ES-I3 (cell line): Measurements from ENCODE around the gene CNTNAP2.
A peak's percentile ranks its signal among the peaks of the same experiment; 100 is the strongest.

ENCODE experiments used
- H3K36me3 ChIP-seq: 2 replicates; pipeline ENCODE4 v1.6.1; 2013; ENCODE audit warnings: mild to moderate bottlenecking, low read length, control low read depth, moderate library complexity; ENCODE audit not compliant: insufficient read depth
- H3K4me1 ChIP-seq: 2 replicates; pipeline ENCODE4 v1.6.1; 2013; ENCODE audit warnings: mild to moderate bottlenecking, control low read depth, low read length; ENCODE audit not compliant: insufficient read depth
- H3K9ac ChIP-seq: 2 replicates; pipeline ENCODE4 v1.6.1; 2013; ENCODE audit warnings: low read depth, mild to moderate bottlenecking, low read length, moderate library complexity
- H3K9me3 ChIP-seq: 2 replicates; pipeline ENCODE4 v1.6.1; 2013; ENCODE audit warnings: mild to moderate bottlenecking, low read length, moderate library complexity; ENCODE audit not compliant: control insufficient read depth, insufficient read depth

CNTNAP2 gene

DNA sequence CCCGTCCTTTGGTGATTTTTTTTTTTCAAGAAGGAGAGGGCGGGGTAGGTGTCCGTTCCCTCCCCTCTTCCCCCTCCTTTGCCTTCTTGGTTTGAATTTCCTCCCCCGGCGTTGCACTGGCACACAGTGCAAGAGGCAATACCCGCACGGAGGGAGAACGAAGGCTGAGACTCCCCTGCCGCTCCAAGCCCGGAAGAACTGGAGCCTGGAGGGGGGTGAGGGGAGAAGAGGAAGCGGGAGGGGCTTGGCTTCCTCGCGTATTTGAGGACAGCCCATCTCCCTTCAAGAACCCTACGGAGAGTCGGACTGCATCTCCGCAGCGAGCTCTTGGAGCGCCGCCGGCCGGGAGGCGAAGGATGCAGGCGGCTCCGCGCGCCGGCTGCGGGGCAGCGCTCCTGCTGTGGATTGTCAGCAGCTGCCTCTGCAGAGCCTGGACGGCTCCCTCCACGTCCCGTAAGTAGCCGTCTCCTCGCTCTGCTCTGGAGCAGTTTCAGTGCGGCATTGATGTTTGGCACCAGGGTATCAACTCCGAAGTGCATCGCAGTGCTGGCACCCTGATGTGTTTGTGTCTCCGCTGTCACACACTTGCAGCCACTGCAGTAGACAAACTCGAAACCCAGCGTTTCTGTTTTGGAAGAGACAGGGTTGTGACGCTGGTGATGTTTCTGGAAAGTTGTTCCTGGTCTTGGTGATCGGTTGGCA, at the start of gene CNTNAP2:
Gene CNTNAP2, plus strand, starts transcription at position 281 of the 702 bp plus-strand sequence. Its CDS starts 76 bp downstream, at position 357.
- Histone ChIP-seq H3K36me3 (no peaks in the 10 kb centered on the region), H3K9me3 (no peaks in the 10 kb centered on the region), H3K4me1 (peaks cover 2% of the 10 kb centered on the region; the same call in 1 of the 2 replicates), H3K9ac (peak within 1 kb of the TSS; percentile 71; the same call in 1 of the 2 replicates)

DNA sequence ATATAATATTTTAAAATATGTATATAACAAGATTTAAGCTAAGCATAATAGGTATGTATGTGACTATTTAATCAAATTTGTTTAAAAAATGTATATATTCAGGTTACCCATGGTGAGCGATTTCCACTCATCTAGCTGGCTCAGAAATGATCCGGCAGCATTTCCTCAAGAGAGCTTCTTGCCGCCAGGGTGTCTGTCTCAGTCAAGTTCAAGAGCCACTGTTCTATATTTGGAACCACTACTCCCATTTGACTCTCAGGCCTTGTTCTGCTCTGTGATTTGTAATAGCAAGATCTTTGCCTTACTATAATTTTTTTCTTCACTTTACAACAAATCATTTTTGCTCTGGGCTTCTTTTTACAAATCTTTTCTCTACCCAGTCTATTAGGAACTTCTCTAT, 48.7 kb upstream of the CNTNAP2 start:
- Histone ChIP-seq H3K36me3 (no peaks in the 10 kb centered on the region), H3K4me1 (no peaks in the 10 kb centered on the region), H3K9ac (no peak overlapping the region), H3K9me3 (no peaks in the 10 kb centered on the region; the same call in 1 of the 2 replicates)

- H3K36me3 ChIP-seq = no peaks in the 10 kb centered on the region
- no peak overlapping the region for H3K9ac ChIP-seq
- H3K4me1 ChIP-seq = no peaks in the 10 kb centered on the region
- H3K9me3 ChIP-seq = no peaks in the 10 kb centered on the region
Observed at GRCh38 chr7:146074195-146074765, 42.3 kb upstream of the CNTNAP2 start.

- Histone ChIP-seq H3K4me1 (no peaks in the 10 kb centered on the region), H3K36me3 (no peaks in the 10 kb centered on the region), H3K9me3 (no peaks in the 10 kb centered on the region), H3K9ac (no peak overlapping the region)
Observed at GRCh38 chr7:146076344-146076743, 40.3 kb upstream of the CNTNAP2 start.

- H3K9me3 ChIP-seq = no peaks in the 10 kb centered on the region
- no peaks in the 10 kb centered on the region for H3K36me3 ChIP-seq
- H3K4me1 ChIP-seq = no peaks in the 10 kb centered on the region
- no peak overlapping the region for H3K9ac ChIP-seq
Observed at GRCh38 chr7:146084086-146084485, 32.5 kb upstream of the CNTNAP2 start.

- Histone ChIP-seq H3K9ac (no peak overlapping the region), H3K9me3 (no peaks in the 10 kb centered on the region), H3K36me3 (no peaks in the 10 kb centered on the region), H3K4me1 (no peaks in the 10 kb centered on the region)
Observed at GRCh38 chr7:146090023-146090645, 26.5 kb upstream of the CNTNAP2 start.

GRCh38 chr7:146094356-146094755, 22.2 kb upstream of the CNTNAP2 start:
- Histone ChIP-seq H3K9ac (no peak overlapping the region), H3K9me3 (no peaks in the 10 kb centered on the region), H3K4me1 (no peaks in the 10 kb centered on the region), H3K36me3 (no peaks in the 10 kb centered on the region)

DNA sequence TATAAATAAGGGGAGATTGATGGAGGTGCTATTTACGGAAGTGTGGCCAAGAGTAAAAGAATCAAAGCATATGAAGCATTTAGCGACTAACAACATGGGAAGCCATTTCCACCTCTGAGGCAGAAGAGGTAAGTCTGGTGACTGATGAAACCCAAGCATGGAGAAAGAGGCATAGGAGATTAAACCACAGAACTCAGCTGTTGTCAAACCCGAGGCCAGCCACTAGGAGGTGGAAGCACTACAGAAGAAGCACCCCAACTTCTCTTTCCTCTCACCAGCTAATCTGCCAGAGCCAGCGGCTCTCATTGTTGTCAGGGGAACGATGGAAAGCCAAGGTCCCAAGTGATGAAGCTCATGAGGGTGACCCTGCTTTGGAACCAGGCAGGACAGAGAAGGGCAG, 19.6 kb upstream of the CNTNAP2 start:
- H3K36me3 ChIP-seq = no peaks in the 10 kb centered on the region
- H3K9me3 ChIP-seq = no peaks in the 10 kb centered on the region
- H3K9ac ChIP-seq = no peak overlapping the region
- no peaks in the 10 kb centered on the region for H3K4me1 ChIP-seq

GRCh38 chr7:146106319-146106718, 10.3 kb upstream of the CNTNAP2 start:
- Histone ChIP-seq H3K4me1 (no peaks in the 10 kb centered on the region), H3K9ac (no peak overlapping the region), H3K36me3 (no peaks in the 10 kb centered on the region), H3K9me3 (no peaks in the 10 kb centered on the region)

- Histone ChIP-seq H3K4me1 (peaks cover 2% of the 10 kb centered on the region; the same call in 1 of the 2 replicates), H3K9ac (no peak overlapping the region), H3K36me3 (no peaks in the 10 kb centered on the region), H3K9me3 (no peaks in the 10 kb centered on the region)
Observed at GRCh38 chr7:146112755-146113154, 3.8 kb upstream of the CNTNAP2 start.

GRCh38 chr7:146115548-146115850, 1.1 kb upstream of the CNTNAP2 start:
- Histone ChIP-seq H3K36me3 (no peaks in the 10 kb centered on the region), H3K4me1 (peaks cover 2% of the 10 kb centered on the region; the same call in 1 of the 2 replicates), H3K9me3 (no peaks in the 10 kb centered on the region), H3K9ac (peak overlapping the region; percentile 71; the same call in 1 of the 2 replicates)

- Histone ChIP-seq H3K4me1 (peaks cover 2% of the 10 kb centered on the region; the same call in 1 of the 2 replicates), H3K9me3 (no peaks in the 10 kb centered on the region), H3K9ac (peak overlapping the region; percentile 71; the same call in 1 of the 2 replicates), H3K36me3 (no peaks in the 10 kb centered on the region)
Observed at GRCh38 chr7:146115851-146116520, 615 bp upstream of the CNTNAP2 start.

DNA sequence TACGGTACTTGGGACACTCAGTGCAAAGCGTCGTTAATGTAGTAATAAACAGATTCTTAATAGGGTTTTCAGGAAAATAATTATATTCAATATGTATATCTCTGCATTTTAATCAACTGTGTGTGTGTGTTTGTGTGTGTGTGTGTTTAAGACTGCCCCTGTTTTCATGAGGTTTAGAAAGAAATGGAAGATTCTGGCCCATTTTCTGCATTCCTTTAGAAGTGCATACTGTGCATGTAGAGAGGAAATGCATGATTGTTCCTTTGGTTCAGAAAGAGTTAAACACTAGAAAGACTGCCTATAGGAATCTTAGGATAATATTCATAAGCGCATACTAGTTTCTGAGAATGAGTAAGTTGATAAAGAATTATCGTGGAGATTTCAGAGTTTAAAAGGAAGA, 975 bp downstream of the CNTNAP2 start:
- Histone ChIP-seq H3K36me3 (no peaks in the 10 kb centered on the region), H3K4me1 (peaks cover 2% of the 10 kb centered on the region; the same call in 1 of the 2 replicates), H3K9ac (no peak overlapping the region; the same call in 1 of the 2 replicates), H3K9me3 (no peaks in the 10 kb centered on the region)

DNA sequence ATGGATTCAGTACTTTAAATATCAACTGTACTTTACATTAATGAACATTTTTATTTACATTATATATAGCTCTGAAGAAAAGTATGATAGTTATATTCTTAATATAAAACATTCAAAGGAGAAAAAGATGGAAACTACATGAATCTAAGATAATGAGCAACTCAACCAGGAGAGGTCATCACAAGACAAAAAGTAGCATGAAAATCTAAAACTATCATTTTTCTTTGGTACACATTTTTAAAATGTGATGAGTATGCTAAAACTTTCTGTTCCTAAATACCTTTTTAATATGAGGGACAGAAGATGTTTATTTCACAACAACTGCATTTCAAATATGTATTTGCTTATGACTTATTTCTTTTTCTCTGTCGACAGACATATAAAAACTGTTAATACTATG, 2.4 kb downstream of the CNTNAP2 start:
- no peaks in the 10 kb centered on the region for H3K9me3 ChIP-seq

More for the DNA sequence above, 2.4 kb downstream of the CNTNAP2 start:
- Histone ChIP-seq H3K9ac (no peak overlapping the region), H3K4me1 (peaks cover 2% of the 10 kb centered on the region; the same call in 1 of the 2 replicates), H3K36me3 (no peaks in the 10 kb centered on the region)
